Neutrophil (primary cell): ENCODE data around the gene FBXO3.

ENCODE experiments used
- H3K27ac ChIP-seq: fragments of 200-600 bp; sonication (generic); 2 replicates; pipeline ENCODE4 v1.5.1; 2016; ENCODE audit warnings: mild to moderate bottlenecking, moderate library complexity
- H3K27me3 ChIP-seq: fragments of 200-600 bp; sonication (generic); 2 replicates; pipeline ENCODE4 v1.6.0; 2016; ENCODE audit warnings: mild to moderate bottlenecking
- H3K36me3 ChIP-seq: fragments of 200-600 bp; sonication (generic); 2 replicates; pipeline ENCODE4 v1.5.1; 2017
- H3K4me1 ChIP-seq, 2 experiments: fragments of 200-600 bp in 1 of 2; sonication (generic) in 1 of 2; 1 replicate in 1 of 2; 2 replicates in 1 of 2; pipeline versions ENCODE4 v1.5.1 to v1.6.1; 2013 to 2016; ENCODE audit warnings: low read depth in 1 of 2, low read length in 1 of 2, mild to moderate bottlenecking in 1 of 2, moderate library complexity in 1 of 2; ENCODE audit not compliant: control insufficient read depth in 1 of 2, insufficient read depth in 1 of 2
- H3K4me3 ChIP-seq, 2 experiments: fragments of 200-600 bp in 1 of 2; sonication (generic) in 1 of 2; 1 replicate in 1 of 2; 2 replicates in 1 of 2; pipeline ENCODE4 v1.5.1; 2013 to 2016; ENCODE audit warnings: low read depth in 1 of 2, low read length in 1 of 2, mild to moderate bottlenecking in 1 of 2, moderate library complexity in 1 of 2
- H3K9me3 ChIP-seq: fragments of 200-600 bp; sonication (generic); 2 replicates; pipeline ENCODE4 v1.5.1; 2016
- CTCF ChIP-seq: fragments of 200-600 bp; sonication (generic); IDR thresholded peaks from 2 replicates; pipeline ENCODE4 v1.5.1; 2016; ENCODE audit warnings: antibody characterized with exemption

The FBXO3 gene

GRCh38 chr11:33724644-33725035 lies 49.7 kb downstream of the FBXO3 start:
- Histone ChIP-seq H3K27me3 (no peaks in the 10 kb centered on the region), H3K4me1 (peaks cover 0 to 22% of the 10 kb centered on the region in 2 experiments), H3K36me3 (peaks cover 27% of the 10 kb centered on the region), H3K4me3 (no peak overlapping the region), H3K9me3 (no peaks in the 10 kb centered on the region), H3K27ac (peak overlapping the region; percentile 62)
- no peak for TF ChIP-seq CTCF

- Histone ChIP-seq H3K9me3 (no peaks in the 10 kb centered on the region), H3K36me3 (peaks cover 40% of the 10 kb centered on the region), H3K4me3 (no peak overlapping the region), H3K27me3 (no peaks in the 10 kb centered on the region), H3K27ac (peak overlapping the region; percentile 62), H3K4me1 (peaks cover 0 to 22% of the 10 kb centered on the region in 2 experiments)
- TF ChIP-seq CTCF, result no peak
Measured at GRCh38 chr11:33723238-33723881, 51.0 kb downstream of the FBXO3 start.

- Histone ChIP-seq H3K36me3 (peaks cover 41% of the 10 kb centered on the region), H3K27me3 (no peaks in the 10 kb centered on the region), H3K4me1 (peaks cover 0 to 22% of the 10 kb centered on the region in 2 experiments), H3K9me3 (no peaks in the 10 kb centered on the region), H3K4me3 (no peak overlapping the region), H3K27ac (no peak overlapping the region)
- TF ChIP-seq CTCF, result no peak
Measured at GRCh38 chr11:33722590-33723234, 51.6 kb downstream of the FBXO3 start.

- Histone ChIP-seq H3K27ac (no peak overlapping the region), H3K4me3 (no peak overlapping the region), H3K36me3 (peaks cover 48% of the 10 kb centered on the region), H3K9me3 (no peaks in the 10 kb centered on the region), H3K27me3 (no peaks in the 10 kb centered on the region), H3K4me1 (peaks cover 0 to 22% of the 10 kb centered on the region in 2 experiments)
- no peak for TF ChIP-seq CTCF
Measured at GRCh38 chr11:33721984-33722383, 52.3 kb downstream of the FBXO3 start.

- H3K9me3 ChIP-seq, result no peaks in the 10 kb centered on the region
- no peak for TF ChIP-seq CTCF
- no peaks in the 10 kb centered on the region for H3K27me3 ChIP-seq
- H3K36me3 ChIP-seq, result peaks cover 53% of the 10 kb centered on the region
- no peak overlapping the region for H3K4me3 ChIP-seq
- no peak overlapping the region for H3K27ac ChIP-seq
- H3K4me1 ChIP-seq, result peaks cover 0 to 22% of the 10 kb centered on the region in 2 experiments
Measured at GRCh38 chr11:33721426-33721825, 52.9 kb downstream of the FBXO3 start.
